Trophoblast cell (in vitro differentiated cells and primary cell): Measurements from ENCODE around the gene TSHR.

Source experiments
- DNase-seq, 2 donors: peaks; one replicate each; pipeline ENCODE4 v3.0.0-alpha.2; 2016
- H2AFZ ChIP-seq: 2 replicates; pipeline ENCODE4 v1.6.1; 2013; ENCODE audit warnings: low read length, moderate library complexity, mild to moderate bottlenecking; ENCODE audit not compliant: insufficient read depth, poor library complexity
- H2AK5ac ChIP-seq: 2 replicates; pipeline ENCODE4 v1.6.1; 2013; ENCODE audit warnings: mild to moderate bottlenecking, low read length
- H2BK120ac ChIP-seq: 2 replicates; pipeline ENCODE4 v1.6.1; 2013; ENCODE audit warnings: low read length, mild to moderate bottlenecking, moderate library complexity; ENCODE audit not compliant: insufficient read depth, poor library complexity
- H2BK12ac ChIP-seq: 2 replicates; pipeline ENCODE4 v1.6.1; 2013; ENCODE audit warnings: mild to moderate bottlenecking, low read length, moderate library complexity
- H2BK5ac ChIP-seq: 2 replicates; pipeline ENCODE4 v1.6.1; 2013; ENCODE audit warnings: low read length, low read depth, moderate library complexity, mild to moderate bottlenecking; ENCODE audit not compliant: poor library complexity
- H3K14ac ChIP-seq: 2 replicates; pipeline ENCODE4 v1.6.1; 2013; ENCODE audit warnings: mild to moderate bottlenecking, low read length
- H3K18ac ChIP-seq: 2 replicates; pipeline ENCODE4 v1.6.1; 2013; ENCODE audit warnings: mild to moderate bottlenecking, low read length
- H3K23ac ChIP-seq: 2 replicates; pipeline ENCODE4 v1.6.1; 2013; ENCODE audit warnings: low read length
- H3K27ac ChIP-seq: 2 replicates; pipeline ENCODE4 v1.5.1; 2013; ENCODE audit warnings: low read depth, mild to moderate bottlenecking, inconsistent platforms, low read length, moderate library complexity
- H3K27me3 ChIP-seq: 2 replicates; pipeline ENCODE4 v1.6.1; 2013; ENCODE audit warnings: inconsistent platforms, mild to moderate bottlenecking, low read length, moderate library complexity; ENCODE audit not compliant: insufficient read depth
- H3K36me3 ChIP-seq, 2 experiments: 1 replicate in 1 of 2; 2 replicates in 1 of 2; pipeline ENCODE4 v1.6.1; 2013; ENCODE audit warnings: low read length in 2 of 2, mild to moderate bottlenecking in 2 of 2, moderate library complexity in 1 of 2; ENCODE audit not compliant: insufficient read depth in 2 of 2, control insufficient read depth in 1 of 2
- H3K4ac ChIP-seq: 2 replicates; pipeline ENCODE4 v1.6.1; 2013; ENCODE audit warnings: low read depth, mild to moderate bottlenecking, low read length, moderate library complexity
- H3K4me1 ChIP-seq, 2 experiments: 1 replicate in 1 of 2; 2 replicates in 1 of 2; pipeline ENCODE4 v1.6.1; 2013; ENCODE audit warnings: low read length in 2 of 2, mild to moderate bottlenecking in 2 of 2, moderate library complexity in 1 of 2; ENCODE audit not compliant: insufficient read depth in 2 of 2, control insufficient read depth in 1 of 2
- H3K4me2 ChIP-seq: 2 replicates; pipeline ENCODE4 v1.6.1; 2013; ENCODE audit warnings: inconsistent platforms, mild to moderate bottlenecking, low read length, moderate library complexity
- H3K4me3 ChIP-seq: 2 replicates; pipeline ENCODE4 v1.5.1; 2013; ENCODE audit warnings: mild to moderate bottlenecking, low read depth, low read length, inconsistent platforms
- H3K79me1 ChIP-seq: one replicate; pipeline ENCODE4 v1.6.1; 2013; ENCODE audit warnings: low read length
- H3K79me2 ChIP-seq: 2 replicates; pipeline ENCODE4 v1.6.1; 2013; ENCODE audit warnings: low read length, mild to moderate bottlenecking; ENCODE audit not compliant: control insufficient read depth, insufficient read depth, poor library complexity
- H3K9ac ChIP-seq: 2 replicates; pipeline ENCODE4 v1.6.1; 2013; ENCODE audit warnings: mild to moderate bottlenecking, low read length
- H3K9me3 ChIP-seq: 2 replicates; pipeline ENCODE4 v1.6.1; 2013; ENCODE audit warnings: low read depth, mild to moderate bottlenecking, control low read depth, inconsistent platforms, low read length; ENCODE audit not compliant: insufficient read depth
- H4K12ac ChIP-seq: 2 replicates; pipeline ENCODE4 v1.6.1; 2013; ENCODE audit warnings: low read depth, mild to moderate bottlenecking, low read length, moderate library complexity
- H4K8ac ChIP-seq: 2 replicates; pipeline ENCODE4 v1.6.1; 2013; ENCODE audit warnings: low read depth, mild to moderate bottlenecking, low read length, moderate library complexity
- H4K91ac ChIP-seq: one replicate; pipeline ENCODE4 v1.6.1; 2013; ENCODE audit warnings: low read depth, mild to moderate bottlenecking, low read length, moderate library complexity
- WGBS: extraction: QIAGEN DNeasy Blood & Tissue Kit; methylation state at CpG from one replicate; pipeline ENCODE4 v1.1.7; 2013; ENCODE audit warnings: missing lambda C conversion rate; ENCODE audit not compliant: insufficient read length, insufficient coverage; ENCODE audit errors: extremely low coverage; 5-methylcytosine and 5-hydroxymethylcytosine counted together

The TSHR gene

GRCh38 chr14:81187832-81188522, 232.6 kb downstream of the TSHR start:
- H3K4me2 ChIP-seq = no peak overlapping the region
- no peaks in the 10 kb centered on the region for H3K4me1 ChIP-seq
- WGBS = no CpG with 5 or more reads among the region's 5 CpGs
- no peak overlapping the region for H2BK5ac ChIP-seq
- H3K4ac ChIP-seq = no peak overlapping the region
- no peaks in the 10 kb centered on the region for H3K27me3 ChIP-seq
- no peak overlapping the region for H4K8ac ChIP-seq
- H4K12ac ChIP-seq = no peak overlapping the region
- DNase-seq = no peak
- no peaks in the 10 kb centered on the region for H3K9me3 ChIP-seq
- H3K9ac ChIP-seq = no peak overlapping the region
- no peak overlapping the region for H2AK5ac ChIP-seq
- no peak overlapping the region for H3K14ac ChIP-seq
- H3K27ac ChIP-seq = no peak overlapping the region
- H3K79me2 ChIP-seq = no peaks in the 10 kb centered on the region
- H3K23ac ChIP-seq = no peak overlapping the region
- no peak overlapping the region for H3K18ac ChIP-seq
- H4K91ac ChIP-seq = no peak overlapping the region
- no peak overlapping the region for H2AFZ ChIP-seq
- H2BK12ac ChIP-seq = no peak overlapping the region
- H3K79me1 ChIP-seq = no peaks in the 10 kb centered on the region
- peaks cover 3 to 7% of the 10 kb centered on the region in 2 experiments for H3K36me3 ChIP-seq
- no peak overlapping the region for H3K4me3 ChIP-seq
- no peak overlapping the region for H2BK120ac ChIP-seq

GRCh38 chr14:81192594-81192993, 237.2 kb downstream of the TSHR start:
- Histone ChIP-seq H3K36me3 (peaks cover 13 to 17% of the 10 kb centered on the region in 2 experiments), H3K18ac (no peak overlapping the region), H3K23ac (no peak overlapping the region), H3K14ac (no peak overlapping the region), H2AK5ac (no peak overlapping the region), H2BK5ac (no peak overlapping the region), H3K27me3 (no peaks in the 10 kb centered on the region), H3K79me2 (no peaks in the 10 kb centered on the region), H3K4me1 (peaks cover 3% of the 10 kb centered on the region in 2 experiments), H3K4me3 (no peak overlapping the region), H3K4me2 (no peak overlapping the region), H4K12ac (no peak overlapping the region), H2BK120ac (no peak overlapping the region), H2AFZ (no peak overlapping the region), H2BK12ac (no peak overlapping the region), H3K4ac (no peak overlapping the region), H3K9ac (no peak overlapping the region), H4K8ac (no peak overlapping the region), H3K79me1 (no peaks in the 10 kb centered on the region), H3K9me3 (no peaks in the 10 kb centered on the region), H4K91ac (no peak overlapping the region), H3K27ac (no peak overlapping the region)
- no peak for DNase-seq
- WGBS = no CpG with 5 or more reads among the region's 2 CpGs

GRCh38 chr14:81193924-81194633, 238.7 kb downstream of the TSHR start:
- Histone ChIP-seq H3K79me2 (no peaks in the 10 kb centered on the region), H4K12ac (no peak overlapping the region), H4K8ac (no peak overlapping the region), H2BK5ac (no peak overlapping the region), H3K79me1 (no peaks in the 10 kb centered on the region), H3K4me3 (no peak overlapping the region), H3K27me3 (no peaks in the 10 kb centered on the region), H3K23ac (no peak overlapping the region), H3K18ac (no peak overlapping the region), H2AFZ (no peak overlapping the region), H2BK12ac (no peak overlapping the region), H3K4ac (no peak overlapping the region), H3K4me1 (peaks cover 3% of the 10 kb centered on the region in 2 experiments), H3K14ac (no peak overlapping the region), H3K27ac (no peak overlapping the region), H4K91ac (no peak overlapping the region), H3K4me2 (peak overlapping the region; percentile 8), H3K9ac (no peak overlapping the region), H2BK120ac (no peak overlapping the region), H3K9me3 (no peaks in the 10 kb centered on the region), H2AK5ac (no peak overlapping the region), H3K36me3 (peaks cover 15 to 17% of the 10 kb centered on the region in 2 experiments)
- peak in 1 of 2 donors; percentile 21 for DNase-seq
- WGBS = no CpG with 5 or more reads among the region's 3 CpGs
